Measurements from ENCODE around the gene TTLL3.
A peak's percentile ranks its signal among the peaks of the same experiment; 100 is the strongest.

Gene TTLL3

DNA sequence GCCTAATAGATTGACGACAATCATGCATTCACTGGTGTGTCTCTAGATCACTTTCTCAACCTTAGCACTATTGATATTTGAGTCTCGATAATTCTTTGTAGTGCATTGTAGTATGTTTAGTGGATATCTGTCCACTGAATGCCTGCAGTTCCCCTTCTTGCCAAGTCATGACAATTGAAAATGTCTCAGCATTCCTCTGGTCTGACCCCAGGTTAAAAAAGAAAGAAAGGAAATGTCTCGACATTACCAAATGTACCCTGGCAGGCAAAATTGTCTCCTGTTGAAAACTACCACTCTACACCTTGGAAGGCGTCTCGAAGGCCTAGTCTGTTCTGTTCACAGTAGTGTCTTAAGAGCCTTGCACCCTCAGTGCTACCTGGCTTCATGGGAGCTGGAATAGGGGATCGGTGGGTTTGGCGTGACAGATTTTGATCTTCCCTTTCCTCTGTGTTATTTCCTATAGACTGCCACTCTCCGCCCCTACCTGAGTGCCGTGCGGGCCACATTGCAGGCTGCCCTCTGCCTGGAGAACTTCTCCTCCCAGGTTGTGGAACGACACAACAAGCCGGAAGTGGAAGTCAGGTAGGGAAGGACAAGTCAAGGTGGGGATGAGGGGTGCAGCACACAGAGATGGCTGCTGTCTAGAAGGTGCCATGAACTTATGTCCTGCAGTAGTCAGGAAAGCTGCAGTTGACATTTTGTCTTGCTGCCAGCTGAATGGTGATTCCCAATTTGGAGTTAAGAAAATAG is 12.7 kb upstream of the TTLL3 start:
- TF ChIP-seq, protein P1, sequence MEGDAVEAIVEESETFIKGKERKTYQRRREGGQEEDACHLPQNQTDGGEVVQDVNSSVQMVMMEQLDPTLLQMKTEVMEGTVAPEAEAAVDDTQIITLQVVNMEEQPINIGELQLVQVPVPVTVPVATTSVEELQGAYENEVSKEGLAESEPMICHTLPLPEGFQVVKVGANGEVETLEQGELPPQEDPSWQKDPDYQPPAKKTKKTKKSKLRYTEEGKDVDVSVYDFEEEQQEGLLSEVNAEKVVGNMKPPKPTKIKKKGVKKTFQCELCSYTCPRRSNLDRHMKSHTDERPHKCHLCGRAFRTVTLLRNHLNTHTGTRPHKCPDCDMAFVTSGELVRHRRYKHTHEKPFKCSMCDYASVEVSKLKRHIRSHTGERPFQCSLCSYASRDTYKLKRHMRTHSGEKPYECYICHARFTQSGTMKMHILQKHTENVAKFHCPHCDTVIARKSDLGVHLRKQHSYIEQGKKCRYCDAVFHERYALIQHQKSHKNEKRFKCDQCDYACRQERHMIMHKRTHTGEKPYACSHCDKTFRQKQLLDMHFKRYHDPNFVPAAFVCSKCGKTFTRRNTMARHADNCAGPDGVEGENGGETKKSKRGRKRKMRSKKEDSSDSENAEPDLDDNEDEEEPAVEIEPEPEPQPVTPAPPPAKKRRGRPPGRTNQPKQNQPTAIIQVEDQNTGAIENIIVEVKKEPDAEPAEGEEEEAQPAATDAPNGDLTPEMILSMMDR (IDR thresholded peaks at IDR 0.05; ENCODE audit: low read depth, low read length): no peak
- no peak overlapping the region for H3K4me3 ChIP-seq (ENCODE audit: low read depth, low read length)

DNA sequence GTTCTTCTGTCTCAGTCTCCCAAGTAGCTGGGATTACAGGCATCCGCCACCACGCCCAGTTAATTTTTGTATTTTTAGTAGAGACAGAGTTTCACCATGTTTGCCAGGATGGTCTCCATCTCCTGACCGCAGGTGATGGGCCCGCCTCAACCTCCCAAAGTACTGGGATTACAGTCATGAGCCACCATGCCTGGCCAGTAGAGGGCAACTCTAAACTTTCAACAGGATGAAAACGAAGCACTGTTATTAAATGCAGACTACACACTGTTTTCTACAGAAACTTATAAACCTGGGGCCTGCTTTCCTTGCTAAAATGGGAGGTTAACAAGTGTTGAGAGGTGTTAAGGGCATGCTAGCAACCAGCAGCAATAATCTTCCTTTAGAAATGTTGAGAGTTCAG is 9.5 kb upstream of the TTLL3 start:
- no peak overlapping the region for H3K4me3 ChIP-seq (ENCODE audit: low read depth, low read length)
- TF ChIP-seq, protein P1 (IDR thresholded peaks at IDR 0.05; ENCODE audit: low read depth, low read length): peak; percentile 15; the same call in 1 of the 2 replicates

DNA sequence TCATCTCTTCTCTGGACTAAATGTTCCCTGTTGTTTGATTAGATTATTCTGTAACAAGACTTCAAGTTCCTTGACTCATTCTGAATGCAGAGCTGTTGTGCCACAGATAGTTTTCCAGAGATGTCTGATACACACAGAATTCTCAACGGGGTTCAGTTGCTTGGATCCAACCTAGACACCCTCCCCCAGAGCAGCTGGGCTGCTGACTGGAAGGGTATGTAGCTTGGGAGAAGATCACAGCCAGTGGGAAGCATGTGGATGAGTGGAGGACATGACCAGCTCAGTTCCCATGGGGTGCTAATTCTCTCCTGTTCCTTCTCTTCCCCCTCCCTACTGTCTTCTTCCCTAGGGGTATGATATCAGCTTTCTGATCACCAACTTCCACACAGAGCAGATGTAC is 6.6 kb upstream of the TTLL3 start:
- H3K4me3 ChIP-seq (ENCODE audit: low read depth, low read length): no peak overlapping the region
- TF ChIP-seq, protein P1 (IDR thresholded peaks at IDR 0.05; ENCODE audit: low read depth, low read length): no peak

DNA sequence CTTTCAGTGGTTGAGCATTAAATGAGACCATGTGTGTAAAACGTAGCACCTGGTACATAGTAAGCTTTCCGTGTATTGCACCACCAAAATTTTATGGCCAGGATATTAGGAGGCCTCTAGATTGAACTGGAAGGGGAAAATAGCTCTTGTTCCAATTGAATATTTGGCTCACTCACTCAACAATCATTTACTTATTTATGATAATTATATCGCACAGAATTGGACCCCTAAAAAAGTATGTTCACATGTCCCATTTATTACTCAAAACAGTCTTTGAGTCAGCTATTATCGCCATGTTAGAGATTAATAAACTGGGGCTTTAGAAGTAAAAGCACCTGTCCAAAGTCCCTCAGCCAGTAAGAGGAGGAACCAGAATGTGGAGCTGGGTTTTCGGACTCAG is 5.1 kb upstream of the TTLL3 start:
- H3K4me3 ChIP-seq (ENCODE audit: low read depth, low read length): no peak overlapping the region
- TF ChIP-seq, protein P1 (IDR thresholded peaks at IDR 0.05; ENCODE audit: low read depth, low read length): no peak

DNA sequence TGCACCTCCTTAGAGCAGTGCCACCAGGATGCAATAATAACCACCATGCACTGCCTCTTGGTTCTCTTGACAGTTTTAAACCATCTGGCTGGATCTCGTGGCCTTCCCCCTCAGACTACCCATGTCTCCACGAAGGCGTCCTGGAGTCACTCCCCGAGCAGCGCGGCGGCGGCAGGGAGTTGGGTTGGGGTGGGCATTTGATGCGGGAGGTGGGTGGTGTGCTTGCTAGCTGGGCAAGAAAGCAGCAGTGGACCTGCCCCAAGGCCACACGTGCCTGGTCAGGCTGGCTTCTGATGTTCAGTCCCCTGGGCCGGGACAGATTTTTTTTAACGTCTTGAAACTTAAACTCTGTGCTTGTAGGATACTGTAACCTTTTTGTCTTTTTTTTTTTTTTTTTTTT is 3.9 kb upstream of the TTLL3 start:
- TF ChIP-seq, protein P1 (IDR thresholded peaks at IDR 0.05; ENCODE audit: low read depth, low read length): no peak
- H3K4me3 ChIP-seq (ENCODE audit: low read depth, low read length): no peak overlapping the region

DNA sequence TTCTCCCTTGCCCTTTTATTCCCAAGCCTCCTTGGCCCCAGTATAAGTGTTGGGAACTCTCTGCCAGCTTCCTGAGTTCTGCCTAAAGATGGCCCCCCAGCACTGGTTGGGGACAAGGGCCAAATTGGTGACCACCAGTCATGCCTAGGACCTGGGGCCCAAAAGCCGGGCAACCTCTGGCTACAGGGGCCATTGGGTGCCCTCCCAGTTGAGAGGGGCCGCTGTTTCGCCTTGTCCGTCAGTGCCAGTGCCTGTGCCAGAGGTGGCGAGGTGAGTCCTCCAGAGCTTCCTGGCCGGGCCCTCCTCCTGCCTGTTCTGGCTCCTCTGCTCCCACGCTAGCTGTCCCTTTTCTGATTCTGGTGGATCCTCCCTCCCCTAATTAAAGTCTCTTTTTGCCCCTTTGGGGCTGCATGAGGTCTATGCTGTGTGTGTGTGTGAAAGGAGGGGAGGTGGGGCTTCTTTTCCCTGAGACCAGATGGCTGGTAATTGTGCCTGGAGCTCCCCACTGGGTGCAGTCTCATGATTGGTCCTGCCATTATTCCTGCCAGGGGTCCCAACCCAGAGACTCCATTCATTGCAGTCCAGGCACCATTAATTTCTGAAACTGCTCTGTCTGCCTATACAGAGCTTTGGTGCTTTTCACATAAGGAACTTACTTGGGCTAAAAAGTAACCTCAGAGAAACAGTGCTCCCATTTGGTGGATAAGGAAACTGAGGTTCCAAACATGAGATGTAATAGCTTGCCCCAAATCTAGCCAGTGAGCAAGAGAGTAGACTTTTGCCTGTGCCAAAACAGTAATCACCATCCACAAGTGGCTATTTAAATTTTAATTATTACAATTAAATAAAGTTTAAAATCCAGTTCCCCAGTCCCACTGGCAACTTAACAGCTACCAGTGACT is 3.1 kb upstream of the TTLL3 start:
- TF ChIP-seq, protein P1 (IDR thresholded peaks at IDR 0.05; ENCODE audit: low read depth, low read length): no peak
- no peak overlapping the region for H3K4me3 ChIP-seq (ENCODE audit: low read depth, low read length)

DNA sequence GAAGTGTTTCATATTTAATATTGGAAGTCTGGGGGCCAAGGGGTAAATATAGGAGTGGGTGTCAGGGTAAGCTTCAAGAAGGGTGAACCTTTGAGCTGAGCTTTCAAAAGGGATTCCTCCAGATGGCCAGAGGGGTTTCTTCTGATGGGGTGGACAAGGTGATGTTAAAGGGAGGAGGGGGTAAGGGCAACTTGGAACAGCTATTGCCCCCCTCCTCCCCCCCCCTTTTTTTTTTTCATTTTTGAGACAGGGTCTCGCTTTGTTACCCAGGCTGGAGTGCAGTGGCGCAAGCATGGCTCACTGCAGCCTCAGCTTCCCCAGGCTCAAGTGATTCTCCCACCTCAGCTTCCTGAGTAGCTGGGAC is 2.1 kb upstream of the TTLL3 start:
- TF ChIP-seq, protein P1 (IDR thresholded peaks at IDR 0.05; ENCODE audit: low read depth, low read length): no peak
- H3K4me3 ChIP-seq (ENCODE audit: low read depth, low read length): no peak overlapping the region

Measured in WI38 (cell line).